Measurements from ENCODE around the gene HPCAL1.

- TF ChIP-seq, protein P1, sequence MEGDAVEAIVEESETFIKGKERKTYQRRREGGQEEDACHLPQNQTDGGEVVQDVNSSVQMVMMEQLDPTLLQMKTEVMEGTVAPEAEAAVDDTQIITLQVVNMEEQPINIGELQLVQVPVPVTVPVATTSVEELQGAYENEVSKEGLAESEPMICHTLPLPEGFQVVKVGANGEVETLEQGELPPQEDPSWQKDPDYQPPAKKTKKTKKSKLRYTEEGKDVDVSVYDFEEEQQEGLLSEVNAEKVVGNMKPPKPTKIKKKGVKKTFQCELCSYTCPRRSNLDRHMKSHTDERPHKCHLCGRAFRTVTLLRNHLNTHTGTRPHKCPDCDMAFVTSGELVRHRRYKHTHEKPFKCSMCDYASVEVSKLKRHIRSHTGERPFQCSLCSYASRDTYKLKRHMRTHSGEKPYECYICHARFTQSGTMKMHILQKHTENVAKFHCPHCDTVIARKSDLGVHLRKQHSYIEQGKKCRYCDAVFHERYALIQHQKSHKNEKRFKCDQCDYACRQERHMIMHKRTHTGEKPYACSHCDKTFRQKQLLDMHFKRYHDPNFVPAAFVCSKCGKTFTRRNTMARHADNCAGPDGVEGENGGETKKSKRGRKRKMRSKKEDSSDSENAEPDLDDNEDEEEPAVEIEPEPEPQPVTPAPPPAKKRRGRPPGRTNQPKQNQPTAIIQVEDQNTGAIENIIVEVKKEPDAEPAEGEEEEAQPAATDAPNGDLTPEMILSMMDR (IDR thresholded peaks at IDR 0.05): no peak
- TF ChIP-seq POLR2A (IDR thresholded peaks at IDR 0.05) (no peak), POLR2AphosphoS5 (IDR thresholded peaks at IDR 0.05) (no peak)
Observed at GRCh38 chr2:10284108-10284870, 18.4 kb upstream of the HPCAL1 start.

All from prostate gland (tissue), 2 donors.